ENCODE data around the gene RHCG.
"Not testable (repeated sequence)": the region's sequence is repeated elsewhere in the genome, so short reads cannot be mapped to it uniquely, and the experiment has no call there.

The RHCG gene

DNA sequence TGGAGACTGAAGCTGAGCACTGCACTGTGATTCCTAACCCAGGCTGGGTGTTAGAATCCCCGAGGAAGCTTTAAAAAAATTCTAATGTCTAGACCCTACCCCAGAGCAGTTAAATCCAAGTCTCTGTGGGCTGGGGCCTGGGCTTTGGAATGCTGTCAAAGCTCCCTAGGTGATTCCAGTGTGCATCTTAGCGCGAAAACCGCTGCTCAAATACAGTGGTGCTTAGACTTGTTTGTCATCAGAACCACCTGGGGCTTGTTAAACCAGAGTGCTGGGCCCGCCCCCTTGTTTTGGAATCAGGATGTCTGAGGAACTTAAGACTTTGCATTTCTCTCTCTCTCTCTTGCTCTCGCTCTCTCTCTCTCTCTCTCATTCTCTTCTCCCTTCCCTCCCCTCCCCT lies 20.7 kb downstream of the RHCG start:
- DNase-seq, result no peak

DNA sequence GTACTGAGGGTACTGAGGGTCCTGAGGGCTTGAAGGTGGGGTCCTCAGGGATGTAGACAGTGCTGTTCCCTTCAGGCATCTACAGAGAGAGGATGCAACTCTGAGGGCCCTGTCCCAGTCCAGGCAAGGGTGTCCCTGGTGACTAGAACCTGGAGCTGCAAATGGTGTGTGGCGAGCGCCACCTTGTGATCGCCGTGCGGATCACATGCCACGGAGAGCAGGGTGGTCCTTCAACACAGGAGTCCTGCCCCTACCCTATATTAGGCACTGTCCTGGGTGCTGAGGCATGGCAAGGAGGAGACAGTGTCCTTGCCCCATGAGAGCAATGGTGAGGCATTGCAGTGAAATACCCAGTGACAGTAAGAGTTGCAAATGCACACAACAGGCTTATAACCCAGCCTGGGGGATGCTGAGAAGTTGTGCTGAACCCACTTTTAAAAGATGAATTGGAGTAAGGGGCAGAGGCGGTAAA lies 23.6 kb downstream of the RHCG start:
- DNase-seq, result no peak

DNA sequence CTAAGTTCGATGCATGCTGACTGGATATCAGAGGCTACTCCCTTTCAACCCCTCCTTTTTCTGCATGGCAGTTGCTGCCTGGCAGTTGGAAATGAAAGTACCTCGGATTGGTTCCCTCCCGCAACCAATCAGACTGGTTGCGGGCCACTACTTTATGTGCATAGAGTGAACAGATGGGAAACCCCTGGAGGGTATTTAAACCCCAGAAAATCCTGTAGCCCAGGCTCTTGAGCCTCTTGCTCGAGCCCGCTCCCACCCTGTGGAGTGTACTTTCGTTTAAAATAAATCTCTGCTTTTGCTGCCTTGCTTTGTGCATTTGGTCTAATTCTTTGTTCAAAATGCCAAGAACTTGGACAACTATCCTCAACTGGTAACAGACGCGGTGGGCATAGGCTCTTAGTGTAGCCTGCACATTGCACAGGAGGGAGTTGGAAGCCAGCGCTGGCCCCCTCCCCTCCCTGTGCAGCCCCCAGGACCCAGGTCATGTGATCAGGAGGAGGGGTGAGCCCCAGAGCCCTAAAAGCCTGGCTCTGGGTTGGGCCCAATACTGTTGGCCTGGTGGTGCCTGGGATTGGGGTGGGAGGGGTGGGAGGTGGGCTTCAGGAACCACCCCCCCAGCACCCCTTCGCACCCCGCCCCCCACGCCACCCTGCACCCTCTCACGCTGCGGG lies 26.8 kb downstream of the RHCG start:
- no peak for DNase-seq

DNA sequence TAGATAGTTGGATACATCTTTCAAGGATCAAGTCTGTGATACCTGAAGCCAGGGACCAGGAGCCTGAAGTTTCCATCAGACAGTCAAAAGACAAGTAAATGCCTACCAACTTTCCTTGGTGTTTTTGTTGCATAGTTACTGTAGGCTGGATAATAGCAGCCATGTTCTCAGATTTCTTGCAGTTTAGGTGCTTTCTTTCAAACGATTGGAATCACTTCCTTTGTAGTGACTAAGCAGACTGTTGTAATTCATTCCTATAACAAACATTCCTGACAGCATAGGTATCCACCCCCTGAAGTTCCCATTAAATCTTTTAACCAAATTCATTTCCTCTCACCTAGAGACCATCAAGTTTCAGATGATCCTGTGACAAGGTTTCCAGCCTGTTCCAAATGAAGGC lies 27.6 kb downstream of the RHCG start:
- not testable (repeated sequence) for DNase-seq

DNA sequence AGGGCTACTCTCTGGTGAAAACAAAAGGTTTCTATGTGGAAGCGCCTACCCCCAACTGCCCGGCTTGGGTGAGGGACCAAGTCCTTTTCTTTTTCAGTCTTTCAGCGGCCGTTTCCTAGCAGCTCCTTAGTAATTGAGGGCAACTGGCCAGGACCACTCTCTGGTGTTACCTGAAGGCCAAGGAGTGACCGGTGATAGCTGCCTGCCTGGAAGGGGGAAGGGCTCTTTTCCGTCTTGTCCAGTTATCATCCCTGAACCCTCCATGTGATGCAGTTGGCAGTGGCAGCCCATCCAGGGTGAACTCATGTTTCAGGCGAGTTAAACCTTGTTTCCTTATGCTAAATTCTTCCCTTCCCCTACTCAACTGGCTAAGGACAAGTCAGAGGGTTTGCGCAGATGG lies 33.3 kb downstream of the RHCG start:
- no peak for DNase-seq

DNA sequence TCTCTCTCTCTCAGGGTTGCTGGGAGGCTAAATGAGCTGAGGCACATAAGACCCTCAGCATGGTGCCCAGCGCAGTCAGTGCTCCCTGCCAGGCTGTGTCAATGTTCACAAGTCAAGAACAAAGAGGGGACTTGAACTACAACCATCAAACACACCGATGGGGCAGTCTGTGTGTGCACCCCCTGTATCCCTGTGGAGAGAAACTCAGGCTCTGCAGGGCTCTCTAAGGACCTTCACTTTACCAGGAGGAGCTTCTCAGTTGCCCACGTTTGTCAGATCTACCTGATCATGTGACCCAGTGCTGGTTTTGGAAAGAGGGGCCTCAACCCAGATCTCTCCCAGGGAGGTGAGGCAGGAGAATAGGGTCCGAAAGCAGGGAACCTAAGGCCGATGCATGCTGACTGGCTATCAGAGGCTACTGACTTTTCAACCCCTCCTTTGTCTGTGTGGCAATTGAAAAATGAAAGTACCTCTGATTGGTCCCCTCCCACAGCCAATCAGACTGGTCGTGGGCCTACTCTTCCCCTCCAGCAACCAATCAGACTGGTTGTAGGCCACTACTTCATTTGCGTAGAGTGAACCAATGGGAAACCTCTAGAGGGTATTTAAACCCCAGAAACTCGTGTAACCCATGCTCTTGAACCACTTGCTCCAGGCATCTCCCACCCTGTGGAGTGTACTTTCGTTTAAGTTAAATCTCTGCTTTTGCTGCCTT lies 34.0 kb downstream of the RHCG start:
- no peak for DNase-seq

DNA sequence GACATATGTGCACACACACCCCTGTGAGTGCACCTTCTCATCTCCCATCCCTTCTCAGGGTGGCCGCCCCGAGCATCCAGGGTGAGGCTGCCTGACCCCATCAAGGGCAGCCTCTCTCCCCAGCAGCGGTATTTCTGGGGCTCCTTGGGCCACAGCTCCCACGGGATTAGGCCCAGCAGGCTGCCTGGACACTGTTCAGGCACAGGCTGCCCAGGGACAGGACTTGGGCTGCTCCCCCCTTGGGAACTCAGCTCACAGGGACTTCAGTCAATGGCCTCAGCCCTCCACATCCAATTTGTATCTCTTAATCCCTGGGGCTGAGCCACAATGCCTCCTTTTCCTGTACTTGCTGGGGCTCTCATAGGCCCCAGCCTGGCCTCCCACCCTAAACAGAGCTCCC lies 35.0 kb downstream of the RHCG start:
- DNase-seq, result no peak

DNA sequence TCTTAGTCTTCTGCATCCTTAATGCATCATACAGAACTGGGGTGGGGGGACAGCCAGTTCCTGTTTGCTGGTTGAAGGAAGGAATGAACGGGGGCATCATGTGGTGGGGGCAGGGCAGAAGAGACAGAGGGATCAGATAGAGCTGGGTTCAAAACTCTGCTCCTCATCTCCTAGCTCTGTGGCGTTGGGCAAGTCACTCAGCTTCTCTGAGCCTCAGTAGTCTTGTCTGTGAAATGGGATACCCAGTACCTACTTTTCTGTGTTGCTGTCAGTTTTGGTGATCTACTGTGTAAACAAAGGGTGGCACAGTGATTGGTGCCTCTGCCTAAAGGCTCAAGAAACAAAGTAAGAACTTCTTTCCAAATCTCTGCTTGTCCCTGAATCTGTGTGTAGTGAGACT lies 36.3 kb downstream of the RHCG start:
- DNase-seq, result no peak

DNA sequence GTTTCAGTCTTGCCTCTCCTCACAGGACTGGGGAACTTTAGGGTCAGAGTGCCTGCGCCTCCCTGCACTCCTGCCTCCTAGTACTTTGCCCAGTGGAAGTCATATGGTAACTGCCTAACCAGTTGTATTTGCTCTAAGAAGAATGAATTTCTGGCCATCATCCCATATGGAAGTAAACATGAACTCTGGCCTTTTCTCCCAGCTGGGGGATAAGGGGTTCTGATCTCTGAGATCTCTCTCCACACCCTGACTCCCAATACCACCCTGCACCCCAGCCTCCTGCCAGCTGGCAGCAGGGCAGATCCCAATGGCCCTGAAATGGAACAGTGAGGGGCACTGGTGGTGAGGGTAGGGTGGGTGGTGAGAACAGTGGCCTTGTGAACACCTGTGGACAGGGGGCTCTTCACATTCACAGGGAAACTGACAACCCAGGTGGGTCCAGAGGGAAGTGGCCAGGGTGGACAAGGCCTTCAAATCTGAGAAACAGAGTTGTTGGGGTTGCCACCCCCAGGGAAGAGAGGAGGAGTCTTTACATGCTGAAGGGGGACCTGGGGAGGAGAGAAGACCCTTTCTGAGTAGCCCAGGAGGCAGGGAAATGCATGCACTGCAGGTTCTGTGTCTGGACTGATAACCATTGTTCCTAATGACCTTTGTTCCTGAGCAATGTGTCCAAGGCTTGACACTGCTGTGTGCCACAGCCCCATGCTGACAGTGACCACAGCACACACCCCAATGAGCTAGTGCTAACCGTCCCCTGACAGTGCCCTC lies 36.9 kb downstream of the RHCG start:
- no peak for DNase-seq

DNA sequence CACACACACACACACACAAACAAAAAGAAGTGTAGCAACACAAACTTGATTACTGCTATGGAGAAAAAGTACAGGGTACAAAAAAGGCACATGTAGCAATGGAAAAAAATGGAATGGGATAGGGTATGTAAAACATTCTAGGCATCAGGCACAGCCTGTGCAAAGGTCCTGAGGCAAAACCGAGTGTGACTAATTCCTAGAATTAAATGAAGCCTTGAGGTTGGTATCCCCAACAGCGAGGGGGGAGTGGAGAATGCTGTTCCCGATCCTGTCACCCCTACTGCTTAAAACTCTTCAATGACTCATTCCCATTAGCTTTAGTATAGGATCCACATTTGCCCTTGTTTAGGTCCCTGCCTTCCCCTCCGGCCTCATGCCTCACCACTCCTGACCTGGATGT lies 37.9 kb downstream of the RHCG start:
- no peak for DNase-seq

DNA sequence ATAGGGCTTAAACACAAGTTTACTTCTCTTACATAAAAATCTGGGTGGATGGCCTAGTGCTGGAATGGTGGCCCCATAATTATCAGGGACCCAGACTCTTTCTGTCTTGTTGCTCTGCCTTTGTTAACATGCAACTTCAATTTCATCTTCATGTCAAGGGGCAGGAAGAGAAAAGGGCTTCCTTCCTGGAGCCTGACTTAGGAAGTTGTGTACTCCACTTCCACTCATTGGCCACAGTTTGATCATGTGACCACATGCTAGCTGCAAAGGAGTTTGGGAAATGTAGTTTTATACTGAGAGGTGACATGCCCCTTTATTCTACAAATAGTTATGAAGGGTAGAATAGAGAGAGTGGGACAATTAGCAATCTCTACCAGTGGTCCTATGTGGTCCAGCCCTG lies 39.3 kb downstream of the RHCG start:
- no peak for DNase-seq

DNA sequence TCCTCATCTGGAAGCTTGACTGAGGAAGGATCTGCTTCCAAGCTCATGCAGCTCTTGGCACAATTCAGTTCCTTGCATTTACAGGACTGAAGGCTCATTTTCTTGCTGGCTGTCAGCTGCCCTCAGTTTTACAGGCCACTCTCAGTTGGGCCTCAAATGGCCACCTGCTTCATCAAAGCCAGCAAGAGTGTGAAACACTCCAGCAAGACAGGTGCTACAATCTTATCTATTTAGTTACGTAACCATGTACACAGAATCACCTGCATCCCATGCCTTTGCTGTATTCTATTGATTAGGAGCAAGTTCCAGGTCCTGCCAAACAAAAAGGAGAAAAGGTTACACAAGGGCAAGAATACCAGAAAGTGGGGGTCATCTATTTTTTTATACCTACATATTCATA lies 40.8 kb downstream of the RHCG start:
- DNase-seq, result no peak

DNA sequence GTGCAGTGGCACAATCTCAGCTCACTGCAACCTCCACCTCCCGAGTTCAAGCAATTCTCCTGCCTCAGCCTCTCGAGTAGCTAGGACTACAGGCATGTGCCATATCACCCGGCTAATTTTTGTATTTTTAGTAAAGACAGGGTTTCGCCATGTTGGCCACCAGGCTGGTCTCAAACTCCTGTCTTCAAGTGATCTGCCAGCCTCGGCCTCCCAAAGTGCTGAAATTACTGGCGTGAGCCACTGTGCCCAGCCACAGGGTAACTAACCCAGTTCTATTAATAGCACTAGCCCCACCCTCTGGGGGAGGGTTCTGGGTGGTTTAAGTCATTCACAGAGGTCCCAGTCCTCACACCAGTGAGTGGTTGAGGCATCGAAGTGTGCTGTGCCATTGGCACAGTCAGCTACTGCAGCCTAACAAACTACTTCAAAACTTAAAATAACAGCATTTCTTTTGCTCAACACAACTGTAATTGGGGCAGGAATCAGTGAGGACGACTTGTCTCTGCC lies 44.0 kb downstream of the RHCG start:
- no peak for DNase-seq

DNA sequence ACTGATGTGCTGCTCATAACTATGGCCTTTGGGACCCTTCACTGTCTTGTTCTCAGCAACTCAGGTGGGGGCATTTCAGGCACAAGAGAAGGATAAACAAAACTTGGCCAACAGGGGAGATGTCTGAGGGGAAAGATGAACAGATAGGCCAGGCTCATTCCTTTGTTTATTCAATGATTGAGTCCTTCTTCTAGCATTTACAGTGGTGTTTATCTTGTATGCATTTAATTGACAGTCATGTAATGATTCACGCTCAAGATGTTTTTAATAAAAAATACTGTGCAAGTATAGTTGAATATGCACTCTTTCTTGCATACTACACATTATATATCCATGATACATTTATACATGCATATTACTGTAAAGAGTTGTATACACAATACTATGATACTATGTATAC lies 44.5 kb downstream of the RHCG start:
- no peak for DNase-seq

DNA sequence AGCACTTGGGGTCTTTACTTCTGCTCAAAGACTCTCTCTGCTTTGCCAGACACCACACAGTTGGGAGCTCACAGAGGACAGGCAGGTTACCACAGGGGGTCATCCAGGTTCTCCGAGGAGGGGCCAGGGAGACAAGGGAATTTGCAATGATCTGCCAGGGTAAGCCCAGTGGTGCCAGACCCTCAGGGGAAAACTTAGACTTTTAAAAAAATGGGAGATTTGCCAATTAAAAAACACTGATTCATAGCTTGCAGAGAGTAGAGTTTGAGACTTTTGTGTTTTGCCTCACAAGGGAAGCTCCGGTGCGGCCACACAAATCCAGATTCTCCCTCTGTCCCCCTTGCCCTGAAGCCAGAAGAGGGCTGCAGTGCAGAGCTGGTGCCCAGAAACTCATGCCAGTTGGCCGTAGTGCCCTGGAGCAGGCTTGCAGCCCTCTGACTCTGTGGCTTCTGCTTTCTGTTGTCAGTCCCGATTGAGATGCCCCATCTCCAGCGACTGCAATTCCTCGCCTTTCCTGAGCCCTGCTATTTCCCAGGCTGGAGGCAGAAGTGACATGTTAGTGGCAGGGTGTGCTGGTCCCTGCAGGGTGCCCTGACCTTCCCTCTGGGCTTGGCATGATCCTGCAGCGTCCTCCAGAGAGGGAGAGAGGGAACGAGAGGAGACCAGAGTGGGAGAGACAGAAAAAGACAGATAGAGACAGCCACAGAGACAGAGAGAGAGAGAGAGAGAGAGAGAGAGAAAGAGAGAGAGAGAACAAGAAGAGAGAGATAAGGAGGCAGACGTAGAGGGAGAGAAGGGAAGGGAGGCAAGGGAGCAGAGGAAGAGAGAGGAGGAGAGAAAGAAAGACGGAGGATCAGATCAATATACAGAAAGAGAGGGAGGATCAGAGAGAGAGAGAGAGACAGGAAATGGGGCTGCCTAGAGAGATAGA lies 46.0 kb downstream of the RHCG start:
- no peak for DNase-seq

DNA sequence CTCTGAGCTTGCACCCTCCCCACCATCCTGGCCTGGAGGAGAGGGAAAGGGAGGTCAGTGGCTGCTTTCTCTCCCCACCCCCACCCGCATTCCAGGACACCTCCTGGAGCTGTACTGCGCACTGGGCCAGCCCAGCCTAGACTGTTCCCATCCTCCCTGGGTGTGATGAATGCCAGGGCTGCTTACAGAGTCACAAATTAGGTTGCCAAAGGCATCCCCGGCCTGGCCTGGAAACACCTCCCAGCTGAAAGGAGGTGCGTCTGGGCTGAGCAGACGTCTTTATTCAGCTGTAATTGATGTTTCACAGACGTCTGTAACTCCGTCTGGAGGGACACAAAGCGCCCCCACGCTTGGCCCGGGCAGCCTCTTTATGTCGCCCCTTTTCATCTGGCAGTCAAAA lies 47.6 kb downstream of the RHCG start:
- DNase-seq, result no peak

DNA sequence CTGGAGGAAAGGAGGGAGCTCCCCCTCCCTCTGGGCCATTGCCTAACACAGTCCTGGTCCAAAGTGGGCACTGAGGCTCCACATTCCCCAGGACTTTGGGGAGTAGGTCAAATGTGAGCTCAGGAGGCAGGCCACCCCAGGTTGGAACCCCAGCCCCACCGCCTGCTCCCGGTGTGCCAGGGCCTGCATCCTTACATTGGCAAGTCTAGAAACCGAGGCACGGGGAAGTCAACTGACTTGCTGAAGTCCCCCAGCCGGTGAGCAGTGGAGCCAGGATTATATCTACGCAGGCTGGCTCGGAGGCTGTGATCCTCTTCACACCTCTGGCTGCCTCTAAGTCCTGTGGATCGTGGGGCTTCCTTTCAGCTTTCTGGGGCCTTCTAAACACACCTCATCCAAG lies 48.7 kb downstream of the RHCG start:
- DNase-seq, result no peak

DNA sequence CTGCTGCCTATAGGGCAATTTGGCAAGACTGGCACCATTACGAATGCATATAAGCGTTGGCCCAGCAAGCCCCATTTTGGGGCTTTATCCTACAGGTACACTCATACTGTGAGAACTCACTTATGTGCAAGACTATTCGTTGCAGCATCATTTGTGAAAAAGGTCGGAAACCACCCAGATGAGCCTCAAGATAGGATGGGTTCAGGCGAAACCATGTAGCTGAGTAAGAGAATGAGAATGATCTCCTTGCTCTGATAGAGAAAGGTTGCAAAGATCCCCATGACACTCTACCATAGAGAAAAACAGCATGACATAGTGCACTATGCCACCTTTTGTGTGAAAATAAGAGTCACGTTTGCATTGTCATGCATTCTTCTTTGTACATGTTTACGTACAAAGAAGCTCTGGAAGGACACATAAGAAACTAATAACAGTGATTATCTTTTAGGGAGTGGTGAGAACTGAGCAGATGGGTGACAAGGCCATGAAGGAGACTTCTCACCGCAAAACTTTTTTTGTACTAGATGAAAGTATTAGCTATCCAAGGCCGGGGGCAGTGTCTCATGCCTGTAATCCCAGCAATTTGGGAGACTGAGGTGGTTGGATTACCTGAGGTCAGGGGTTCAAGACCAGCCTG lies 50.0 kb downstream of the RHCG start:
- no peak for DNase-seq

DNA sequence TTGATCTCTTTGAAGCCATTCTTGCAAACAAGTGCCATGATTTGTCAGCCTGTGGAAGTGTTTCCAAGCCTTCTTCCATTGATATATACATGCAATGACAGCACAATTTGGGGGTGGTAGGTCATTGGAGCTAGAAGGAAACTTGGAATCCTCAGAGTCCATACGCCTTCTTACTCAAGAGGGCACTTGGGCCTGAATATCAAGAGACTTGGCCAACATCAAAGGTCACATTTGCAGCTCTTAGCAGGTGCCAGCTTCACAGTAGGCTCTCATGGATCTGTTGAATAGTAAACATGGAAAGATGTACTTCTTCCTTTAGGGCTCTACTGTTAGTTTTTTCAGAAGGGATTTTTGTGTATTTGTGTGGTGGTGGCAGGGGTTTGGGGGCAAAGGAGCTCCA lies 50.9 kb downstream of the RHCG start:
- no peak for DNase-seq

DNA sequence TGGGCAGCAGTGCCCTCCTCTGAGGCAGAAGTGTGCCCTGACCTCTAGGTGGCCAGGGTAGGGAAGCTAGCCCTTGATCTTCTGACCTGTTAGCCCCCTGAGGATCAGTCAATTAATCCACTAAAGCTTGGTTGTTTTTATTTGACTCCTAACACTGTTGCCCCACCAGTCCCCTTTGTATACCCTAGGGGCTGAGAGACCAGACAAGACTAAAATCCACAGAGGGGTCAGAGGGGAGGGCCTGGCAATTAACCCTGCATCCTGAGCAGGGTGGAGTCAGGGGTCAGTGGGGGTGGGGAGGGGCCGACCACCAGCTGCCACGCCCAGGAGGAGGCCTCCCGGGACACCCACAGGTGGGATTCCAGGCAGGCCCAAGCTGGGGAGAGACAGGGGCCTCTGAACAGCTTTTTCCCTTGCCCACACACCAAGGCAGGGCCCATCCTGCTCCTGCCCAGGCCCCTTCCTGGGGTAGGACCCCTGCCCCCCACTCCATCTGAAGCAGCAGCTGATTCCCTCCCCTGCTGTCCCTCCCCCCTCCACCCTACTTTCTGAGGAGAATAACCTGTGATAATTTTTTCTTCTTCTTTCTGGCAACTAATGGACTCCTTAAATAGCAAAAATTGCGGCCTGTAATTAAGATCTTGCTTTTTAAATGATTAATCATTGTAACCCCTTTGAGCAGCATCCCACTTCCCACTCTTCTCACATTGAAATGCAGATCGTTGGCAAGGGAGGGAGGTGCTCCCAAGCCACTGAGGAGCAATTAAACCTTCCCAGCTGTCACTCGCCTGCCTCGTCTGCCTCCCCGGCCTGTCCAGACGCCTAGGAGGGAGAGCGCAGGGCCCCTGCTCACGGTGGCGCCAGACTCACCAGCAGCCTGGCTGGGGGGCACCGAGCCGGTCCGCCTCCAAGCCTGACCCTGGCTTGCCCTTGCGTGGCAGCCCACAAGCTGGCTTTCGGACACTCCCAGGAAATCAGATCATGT lies 51.9 kb downstream of the RHCG start:
- no peak for DNase-seq

DNA sequence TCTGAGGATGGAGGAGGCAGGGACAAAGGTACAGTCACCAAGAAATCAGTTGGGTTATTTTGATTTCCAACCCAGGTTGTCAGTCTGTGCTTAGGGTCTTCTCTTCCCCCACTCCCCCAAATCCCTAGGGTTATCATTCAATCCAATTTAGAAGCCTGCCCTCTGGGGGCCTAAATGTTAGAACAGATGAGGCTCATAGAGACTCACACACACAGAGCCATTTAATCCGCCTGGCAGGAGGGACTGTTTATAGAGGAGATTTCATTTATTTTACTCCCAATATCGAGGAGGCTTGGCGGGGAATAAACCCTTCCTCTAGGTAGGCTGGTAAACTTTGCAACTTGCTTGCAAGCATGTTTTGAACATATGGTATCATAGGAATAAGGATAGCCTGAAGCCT lies 52.8 kb downstream of the RHCG start:
- DNase-seq, result no peak

All from activated CD4-positive, alpha-beta T cell treated with anti-CD3 and anti-CD28 coated beads for 4 hours (primary cell).